Stimulated activated naive CD8-positive, alpha-beta T cell treated with anti-CD3 and anti-CD28 coated beads, Interleukin-15, Interleukin-2, amounts not matched to agents 100 ng/mL and 50 ng/mL, for 24 hours (primary cell): Measurements from ENCODE around the gene RPTOR.

Source experiments
- H3K27ac Mint-ChIP-seq: one replicate; pipeline ENCODE4 v1.8.0; 2021; ENCODE audit warnings: mild to moderate bottlenecking, mixed read lengths
- H3K27me3 Mint-ChIP-seq: one replicate; pipeline ENCODE4 v1.8.0; 2021; ENCODE audit warnings: mixed read lengths
- H3K36me3 Mint-ChIP-seq: one replicate; pipeline ENCODE4 v1.8.0; 2021; ENCODE audit warnings: low read depth, mixed read lengths
- H3K4me1 Mint-ChIP-seq: one replicate; pipeline ENCODE4 v1.8.0; 2021; ENCODE audit warnings: low read depth, mixed read lengths
- H3K4me3 Mint-ChIP-seq: one replicate; pipeline ENCODE4 v1.8.0; 2021; ENCODE audit warnings: mild to moderate bottlenecking, mixed read lengths
- H3K9me3 Mint-ChIP-seq: one replicate; pipeline ENCODE4 v1.8.0; 2021; ENCODE audit warnings: mixed read lengths

The RPTOR gene

GRCh38 chr17:80977172-80977571, 432.5 kb downstream of the RPTOR start:
- Mint-ChIP-seq H3K9me3 (no peaks in the 10 kb centered on the region), H3K36me3 (no peaks in the 10 kb centered on the region), H3K4me1 (peaks cover 10% of the 10 kb centered on the region), H3K27ac (no peak overlapping the region), H3K4me3 (no peak overlapping the region), H3K27me3 (peaks cover 8% of the 10 kb centered on the region)

GRCh38 chr17:80978499-80979497, 434.2 kb downstream of the RPTOR start:
- Mint-ChIP-seq H3K4me3 (no peak overlapping the region), H3K9me3 (no peaks in the 10 kb centered on the region), H3K27me3 (peaks cover 8% of the 10 kb centered on the region), H3K36me3 (no peaks in the 10 kb centered on the region), H3K27ac (no peak overlapping the region), H3K4me1 (peaks cover 10% of the 10 kb centered on the region)

DNA sequence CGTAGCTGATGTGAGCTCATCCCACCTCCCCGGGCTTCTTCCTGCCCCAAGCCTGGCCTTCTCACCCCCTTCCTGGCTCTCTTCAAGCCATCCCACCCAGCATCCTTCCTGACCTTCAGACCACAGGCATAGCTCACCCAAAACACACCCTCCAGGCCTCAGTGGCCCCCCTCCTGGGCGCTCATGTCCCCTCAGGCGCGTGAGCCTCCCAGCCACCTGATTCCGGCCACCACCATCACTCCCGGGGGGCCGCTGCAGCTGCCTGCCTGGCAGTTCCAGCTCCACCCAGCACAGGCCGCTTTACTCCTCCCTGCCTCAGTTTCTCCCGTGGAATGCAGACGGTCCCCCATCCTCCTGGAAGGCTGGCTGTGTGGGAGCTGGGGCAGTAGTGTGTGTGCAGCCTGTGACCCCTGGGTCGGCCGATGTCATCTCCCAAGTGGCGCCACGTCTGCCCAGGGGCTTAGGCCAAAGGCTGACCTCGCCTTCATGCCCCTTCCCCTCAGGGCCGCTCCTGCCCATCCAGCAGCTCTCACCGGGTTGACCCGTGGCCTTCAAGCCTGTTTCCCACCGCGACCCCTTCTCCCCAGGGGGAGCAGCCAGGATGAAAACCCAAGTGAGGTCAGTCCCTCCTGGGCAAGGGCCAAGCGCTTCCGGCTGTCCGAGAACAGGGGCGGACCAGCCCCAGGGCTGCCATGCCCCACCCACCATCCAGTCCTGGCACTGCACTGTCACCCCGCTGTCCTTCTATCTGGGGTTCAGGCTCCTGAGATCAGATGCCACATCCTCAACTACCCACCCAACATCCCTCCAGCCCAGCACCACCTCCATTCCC, 435.1 kb downstream of the RPTOR start:
- peak overlapping the region; percentile 79 for H3K27ac Mint-ChIP-seq

GRCh38 chr17:80980397-80981061, 435.9 kb downstream of the RPTOR start:
- Mint-ChIP-seq H3K27me3 (peaks cover 8% of the 10 kb centered on the region), H3K36me3 (no peaks in the 10 kb centered on the region), H3K9me3 (no peaks in the 10 kb centered on the region), H3K4me3 (peak overlapping the region; percentile 36), H3K4me1 (peaks cover 10% of the 10 kb centered on the region), H3K27ac (peak overlapping the region; percentile 79)

More for the DNA sequence above, 435.1 kb downstream of the RPTOR start:
- peaks cover 8% of the 10 kb centered on the region for H3K27me3 Mint-ChIP-seq
- no peaks in the 10 kb centered on the region for H3K36me3 Mint-ChIP-seq
- peak overlapping the region; percentile 36 for H3K4me3 Mint-ChIP-seq
- H3K9me3 Mint-ChIP-seq: no peaks in the 10 kb centered on the region
- peaks cover 10% of the 10 kb centered on the region for H3K4me1 Mint-ChIP-seq

GRCh38 chr17:80981062-80981902, 436.6 kb downstream of the RPTOR start:
- Mint-ChIP-seq H3K4me1 (peaks cover 10% of the 10 kb centered on the region), H3K27me3 (peaks cover 8% of the 10 kb centered on the region), H3K27ac (peak overlapping the region; percentile 79), H3K36me3 (no peaks in the 10 kb centered on the region), H3K4me3 (peak overlapping the region; percentile 36), H3K9me3 (no peaks in the 10 kb centered on the region)

DNA sequence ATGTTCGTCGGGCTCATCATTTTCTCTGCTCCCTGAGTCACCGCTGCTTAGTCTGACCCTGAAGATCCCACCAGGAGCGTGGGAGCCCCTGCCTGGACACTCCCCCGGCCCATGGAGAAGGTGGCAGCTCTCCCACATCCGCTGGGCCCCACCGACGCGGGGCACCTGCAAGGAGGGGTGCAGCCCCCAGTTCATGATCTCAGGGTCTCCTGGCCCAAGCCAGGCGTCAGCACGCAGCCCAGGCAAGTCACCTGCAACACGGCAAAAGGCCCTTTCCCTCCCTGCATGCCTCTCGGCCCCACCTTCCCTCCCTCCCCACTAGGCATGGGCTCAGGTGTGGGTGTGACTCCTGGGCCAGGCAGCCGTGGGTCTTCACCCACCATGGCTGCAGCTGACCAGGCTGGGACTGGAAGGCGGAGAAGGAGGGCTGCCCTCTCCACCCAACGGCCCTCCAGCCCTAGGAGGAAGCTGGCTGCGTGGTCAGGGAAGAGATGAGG, 437.3 kb downstream of the RPTOR start:
- Mint-ChIP-seq H3K4me3 (no peak overlapping the region), H3K27ac (no peak overlapping the region), H3K4me1 (peaks cover 10% of the 10 kb centered on the region), H3K27me3 (peaks cover 8% of the 10 kb centered on the region), H3K9me3 (no peaks in the 10 kb centered on the region), H3K36me3 (no peaks in the 10 kb centered on the region)

DNA sequence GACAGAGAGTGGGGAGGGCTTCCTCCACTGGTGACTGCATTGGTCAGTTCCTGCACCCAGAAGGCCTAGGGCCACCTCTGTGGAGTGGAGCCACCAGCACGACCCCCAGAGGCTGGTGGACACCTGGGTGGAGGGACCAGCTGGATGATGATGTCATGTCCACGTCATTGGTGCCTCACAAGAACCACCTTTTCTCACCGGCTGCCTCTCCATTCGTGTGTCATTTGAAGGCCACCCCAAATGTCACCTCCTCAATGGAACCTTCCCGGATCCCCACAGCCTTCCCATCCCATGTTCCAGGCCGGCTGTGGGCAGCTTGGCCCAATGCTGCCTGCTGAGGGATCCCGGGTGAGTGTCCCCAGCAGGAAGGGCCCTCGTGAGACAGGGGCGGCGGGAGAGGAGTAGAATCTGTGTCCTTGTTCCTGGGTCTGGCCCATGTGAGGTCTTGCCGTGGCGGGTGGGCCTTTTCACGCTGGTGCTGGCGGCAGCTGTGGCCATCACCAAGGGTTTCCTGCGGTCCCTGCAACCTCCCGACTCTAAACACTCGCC, 437.9 kb downstream of the RPTOR start:
- H3K9me3 Mint-ChIP-seq: no peaks in the 10 kb centered on the region
- H3K4me3 Mint-ChIP-seq: no peak overlapping the region
- H3K27me3 Mint-ChIP-seq: peaks cover 8% of the 10 kb centered on the region
- H3K4me1 Mint-ChIP-seq: peaks cover 10% of the 10 kb centered on the region
- H3K36me3 Mint-ChIP-seq: no peaks in the 10 kb centered on the region
- H3K27ac Mint-ChIP-seq: no peak overlapping the region

DNA sequence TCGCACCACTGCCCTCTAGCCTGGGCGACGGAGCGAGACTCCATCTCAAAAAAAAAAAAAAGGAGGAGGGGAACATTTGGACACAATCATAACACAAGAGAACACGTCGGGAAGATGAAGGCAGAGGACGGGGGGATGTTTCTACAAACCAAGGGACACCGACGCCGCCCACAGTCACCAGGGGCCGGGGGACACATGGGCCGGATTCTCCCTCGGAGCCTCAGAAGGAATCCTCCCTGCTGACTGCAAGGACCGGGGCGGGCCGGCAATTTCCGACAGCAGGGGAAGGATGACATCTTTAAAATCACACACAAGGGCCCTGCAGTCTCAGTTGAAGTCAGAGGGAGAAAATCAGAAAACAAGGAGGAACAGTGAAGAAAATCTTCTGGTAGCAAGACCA, 438.9 kb downstream of the RPTOR start:
- no peaks in the 10 kb centered on the region for H3K9me3 Mint-ChIP-seq
- no peak overlapping the region for H3K27ac Mint-ChIP-seq
- H3K36me3 Mint-ChIP-seq: no peaks in the 10 kb centered on the region
- H3K27me3 Mint-ChIP-seq: peaks cover 8% of the 10 kb centered on the region
- no peak overlapping the region for H3K4me3 Mint-ChIP-seq
- peaks cover 10% of the 10 kb centered on the region for H3K4me1 Mint-ChIP-seq

GRCh38 chr17:80984749-80985148, 440.1 kb downstream of the RPTOR start:
- Mint-ChIP-seq H3K36me3 (no peaks in the 10 kb centered on the region), H3K27ac (no peak overlapping the region), H3K27me3 (peaks cover 8% of the 10 kb centered on the region), H3K4me3 (no peak overlapping the region), H3K9me3 (no peaks in the 10 kb centered on the region), H3K4me1 (peaks cover 16% of the 10 kb centered on the region)

DNA sequence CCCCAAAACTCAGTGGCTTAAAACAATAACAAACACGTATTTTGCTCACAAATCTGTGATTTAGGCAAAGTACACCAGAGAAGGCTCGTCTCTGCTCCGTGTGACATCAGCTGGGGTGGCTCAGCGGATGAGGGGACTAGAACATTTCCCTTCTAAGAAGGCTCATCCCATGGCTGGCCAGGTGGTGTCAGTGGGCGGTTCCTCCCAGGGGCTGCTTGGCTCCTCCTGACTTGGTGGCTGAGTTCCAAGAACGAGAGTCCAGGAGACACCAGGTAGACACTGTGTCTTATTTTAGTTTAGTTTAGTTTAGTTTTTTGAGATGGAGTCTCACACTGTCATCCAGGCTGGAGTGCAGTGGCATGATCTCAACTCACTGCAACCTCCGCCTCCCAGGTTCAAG, 441.4 kb downstream of the RPTOR start:
- H3K4me1 Mint-ChIP-seq: peaks cover 14% of the 10 kb centered on the region
- no peak overlapping the region for H3K27ac Mint-ChIP-seq
- no peaks in the 10 kb centered on the region for H3K27me3 Mint-ChIP-seq
- H3K4me3 Mint-ChIP-seq: no peak overlapping the region
- no peaks in the 10 kb centered on the region for H3K9me3 Mint-ChIP-seq
- no peaks in the 10 kb centered on the region for H3K36me3 Mint-ChIP-seq

DNA sequence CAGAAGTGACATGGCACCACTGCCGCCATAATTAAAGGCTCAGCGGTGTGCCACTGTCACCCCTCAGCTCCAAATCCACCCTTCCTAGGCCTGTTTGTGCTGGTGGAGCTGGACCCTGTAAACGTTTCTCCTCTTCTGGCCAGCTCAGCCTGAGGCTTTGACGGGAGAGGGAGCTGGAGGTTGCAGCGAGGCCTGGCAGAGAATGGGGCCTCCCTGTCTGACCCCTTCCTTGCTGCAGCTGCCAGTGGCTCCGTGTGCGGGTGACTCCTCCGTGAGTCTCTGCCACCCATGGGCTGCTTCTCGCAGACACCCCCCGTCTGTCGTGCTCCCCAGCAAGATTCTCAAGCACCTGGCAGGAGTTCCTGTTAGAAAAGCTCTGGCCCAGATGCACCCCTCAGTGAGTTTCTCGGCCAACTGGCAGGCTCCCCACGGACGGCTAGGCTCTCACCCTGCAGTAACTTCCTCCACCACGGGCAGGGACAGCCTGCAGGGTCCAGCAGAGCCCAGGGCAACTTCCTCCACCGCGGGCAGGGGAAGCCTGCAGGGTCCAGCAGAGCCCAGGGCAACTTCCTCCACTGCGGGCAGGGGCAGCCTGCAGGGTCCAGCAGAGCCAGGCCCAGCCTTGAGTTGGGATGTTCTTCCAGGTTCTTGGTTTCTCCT, 442.3 kb downstream of the RPTOR start:
- H3K4me1 Mint-ChIP-seq: peaks cover 18% of the 10 kb centered on the region
- no peaks in the 10 kb centered on the region for H3K36me3 Mint-ChIP-seq
- no peak overlapping the region for H3K4me3 Mint-ChIP-seq
- no peak overlapping the region for H3K27ac Mint-ChIP-seq
- no peaks in the 10 kb centered on the region for H3K9me3 Mint-ChIP-seq
- no peaks in the 10 kb centered on the region for H3K27me3 Mint-ChIP-seq

DNA sequence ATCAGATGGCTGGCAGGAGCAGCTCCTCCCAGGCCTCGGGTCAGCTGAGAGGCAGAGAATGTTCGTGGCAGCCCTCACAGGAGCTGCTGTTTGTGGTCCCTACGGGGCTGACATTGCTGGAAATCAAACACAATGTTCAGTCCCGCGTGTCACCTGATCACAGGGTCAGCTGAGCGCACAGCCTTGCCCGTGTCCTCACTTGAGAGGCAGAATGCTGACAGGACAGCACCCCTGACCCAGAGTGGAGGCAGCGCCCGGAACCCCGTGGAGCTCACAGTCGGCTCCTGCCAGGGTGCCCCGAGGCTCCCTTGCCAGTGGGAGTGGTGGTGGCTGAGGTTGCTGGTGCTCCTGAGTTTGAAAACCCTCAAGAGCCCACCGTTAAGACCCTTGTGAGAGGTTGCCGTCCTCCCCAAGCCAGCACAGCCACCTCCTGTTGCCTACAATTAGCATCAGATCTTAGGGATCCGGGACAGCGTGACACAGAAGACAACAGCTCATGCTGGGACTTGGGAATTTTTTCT, 443.4 kb downstream of the RPTOR start:
- H3K4me1 Mint-ChIP-seq: peaks cover 24% of the 10 kb centered on the region
- H3K9me3 Mint-ChIP-seq: no peaks in the 10 kb centered on the region
- no peaks in the 10 kb centered on the region for H3K36me3 Mint-ChIP-seq
- no peak overlapping the region for H3K27ac Mint-ChIP-seq
- H3K27me3 Mint-ChIP-seq: no peaks in the 10 kb centered on the region
- no peak overlapping the region for H3K4me3 Mint-ChIP-seq

- Mint-ChIP-seq H3K36me3 (no peaks in the 10 kb centered on the region), H3K4me1 (peaks cover 31% of the 10 kb centered on the region), H3K27ac (no peak overlapping the region), H3K27me3 (no peaks in the 10 kb centered on the region), H3K4me3 (no peak overlapping the region), H3K9me3 (no peaks in the 10 kb centered on the region)
Measured at GRCh38 chr17:80989586-80989913, 444.9 kb downstream of the RPTOR start.
